GM10266 (cell line): Measurements from ENCODE around the gene ZNF398.

ENCODE experiments used
- DNase-seq: peaks from one replicate; pipeline ENCODE4 v3.0.0; 2012; ENCODE audit errors: extremely low spot score
- CTCF ChIP-seq: IDR thresholded peaks from 2 replicates; pipeline ENCODE4 v1.5.1; 2012; ENCODE audit warnings: mild to moderate bottlenecking, low read depth; ENCODE audit not compliant: control insufficient read depth, insufficient read depth; ENCODE audit errors: missing control alignments

Gene ZNF398

GRCh38 chr7:149226840-149227494, 79.7 kb downstream of the ZNF398 start:
- no peak for TF ChIP-seq CTCF
- DNase-seq = no peak

GRCh38 chr7:149228831-149229471, 81.7 kb downstream of the ZNF398 start:
- DNase-seq = no peak

DNA sequence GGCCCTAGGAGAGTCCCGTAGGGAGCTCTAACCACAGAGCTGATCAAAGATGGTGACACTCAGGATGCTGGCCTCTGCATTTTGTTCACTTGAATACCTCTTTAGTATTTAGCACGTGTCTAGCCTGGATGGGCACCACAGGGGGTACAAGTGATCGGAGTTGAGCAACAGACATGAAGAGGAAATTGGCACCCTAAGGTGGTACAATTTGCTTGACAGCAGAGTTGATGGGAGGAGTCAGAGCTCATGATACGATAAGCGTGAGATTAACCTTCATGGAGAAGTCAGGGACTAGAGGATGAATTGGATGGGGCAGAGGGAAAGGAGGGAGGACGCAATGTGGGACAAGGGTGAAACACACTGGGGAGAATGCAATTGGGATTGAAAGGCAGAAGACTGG, 82.3 kb downstream of the ZNF398 start:
- TF ChIP-seq CTCF = no peak

More at GRCh38 chr7:149228831-149229471, 81.7 kb downstream of the ZNF398 start:
- no peak for TF ChIP-seq CTCF

DNA sequence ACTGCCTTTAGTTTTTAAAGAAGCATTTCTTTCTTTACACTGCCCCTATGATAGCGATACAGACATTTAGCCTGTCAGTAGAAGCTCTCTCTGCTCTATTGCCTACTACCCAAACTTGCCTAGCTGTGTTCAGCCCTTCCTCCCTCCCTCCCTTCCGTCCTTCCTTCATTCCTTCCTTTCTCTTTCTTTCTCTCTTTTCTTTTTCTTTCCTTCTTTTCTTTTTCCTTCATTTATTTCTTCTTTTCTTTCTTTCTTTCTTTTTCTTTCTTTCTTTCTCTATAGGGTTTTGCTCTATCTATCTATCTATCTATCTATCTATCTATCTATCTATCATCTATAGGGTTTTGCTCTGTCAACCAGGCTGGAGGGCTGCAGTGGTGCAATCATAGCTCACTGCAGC, 85.1 kb downstream of the ZNF398 start:
- no peak for TF ChIP-seq CTCF
- DNase-seq = no peak

More for the DNA sequence above, 82.3 kb downstream of the ZNF398 start:
- DNase-seq = no peak
